C4-2B (cell line): Measurements from ENCODE around the gene BAHCC1.

ENCODE experiments used
- H3K27ac ChIP-seq: fragments of 450-650 bp; 2 replicates; pipeline ENCODE4 v1.5.1; 2017
- ZFX ChIP-seq: fragments of 450-650 bp; IDR thresholded peaks from 2 replicates; pipeline ENCODE4 v1.6.1; 2017
- TF ChIP-seq, protein P1 (sequence below): fragments of 450-650 bp; conservative IDR thresholded peaks from 2 replicates; pipeline ENCODE4 v1.5.1; 2017; ENCODE audit warnings: mild to moderate bottlenecking

The BAHCC1 gene

DNA sequence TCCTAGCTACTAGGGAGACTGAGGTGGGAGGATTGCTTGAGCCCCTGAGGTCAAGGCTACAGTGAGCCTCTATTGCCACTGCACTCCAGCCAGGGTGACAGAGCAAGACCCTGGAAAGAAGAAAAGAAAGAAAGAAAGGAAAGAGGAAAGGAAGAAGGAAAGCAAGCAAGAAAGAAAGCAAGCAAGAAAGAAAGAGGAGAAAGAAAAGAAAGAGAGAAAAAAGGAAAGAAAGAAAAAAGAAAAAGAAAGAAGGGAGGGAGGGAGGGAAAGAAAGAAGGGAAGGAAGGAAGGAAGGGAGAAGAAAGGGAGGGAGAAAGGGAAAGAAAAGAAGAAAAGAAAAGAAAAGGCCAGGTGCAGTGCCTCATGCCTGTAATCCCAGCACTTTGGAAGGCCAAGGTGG, 108.4 kb downstream of the BAHCC1 start:
- TF ChIP-seq, protein P1, sequence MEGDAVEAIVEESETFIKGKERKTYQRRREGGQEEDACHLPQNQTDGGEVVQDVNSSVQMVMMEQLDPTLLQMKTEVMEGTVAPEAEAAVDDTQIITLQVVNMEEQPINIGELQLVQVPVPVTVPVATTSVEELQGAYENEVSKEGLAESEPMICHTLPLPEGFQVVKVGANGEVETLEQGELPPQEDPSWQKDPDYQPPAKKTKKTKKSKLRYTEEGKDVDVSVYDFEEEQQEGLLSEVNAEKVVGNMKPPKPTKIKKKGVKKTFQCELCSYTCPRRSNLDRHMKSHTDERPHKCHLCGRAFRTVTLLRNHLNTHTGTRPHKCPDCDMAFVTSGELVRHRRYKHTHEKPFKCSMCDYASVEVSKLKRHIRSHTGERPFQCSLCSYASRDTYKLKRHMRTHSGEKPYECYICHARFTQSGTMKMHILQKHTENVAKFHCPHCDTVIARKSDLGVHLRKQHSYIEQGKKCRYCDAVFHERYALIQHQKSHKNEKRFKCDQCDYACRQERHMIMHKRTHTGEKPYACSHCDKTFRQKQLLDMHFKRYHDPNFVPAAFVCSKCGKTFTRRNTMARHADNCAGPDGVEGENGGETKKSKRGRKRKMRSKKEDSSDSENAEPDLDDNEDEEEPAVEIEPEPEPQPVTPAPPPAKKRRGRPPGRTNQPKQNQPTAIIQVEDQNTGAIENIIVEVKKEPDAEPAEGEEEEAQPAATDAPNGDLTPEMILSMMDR, result no peak
- TF ChIP-seq ZFX, result no peak

DNA sequence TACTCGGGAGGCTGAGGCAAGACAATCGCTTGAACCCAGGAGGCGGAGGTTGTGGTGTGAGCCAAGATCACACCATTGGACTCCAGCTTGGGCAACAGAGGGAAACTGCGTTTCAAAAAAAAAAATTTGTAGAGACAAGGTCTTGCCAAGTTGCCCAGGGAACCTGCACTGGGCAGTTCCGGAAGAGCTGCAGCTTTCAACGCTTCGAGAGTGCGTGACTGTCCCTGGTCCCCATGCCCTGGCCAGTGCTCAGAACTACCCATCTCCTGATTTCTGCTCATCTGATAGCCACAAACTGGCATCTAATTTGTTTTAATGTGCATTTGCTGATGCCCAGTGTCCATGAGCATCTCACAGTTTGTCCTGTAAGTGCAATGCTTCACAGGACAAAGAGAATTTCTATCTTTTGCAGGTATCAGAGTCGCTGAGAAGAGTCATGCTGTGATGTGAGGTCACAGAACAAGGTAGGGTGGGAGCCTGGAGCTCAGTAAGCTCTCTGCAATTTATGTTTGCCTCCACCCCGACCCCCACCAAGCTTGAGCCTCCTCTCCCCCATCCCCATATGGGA, 113.5 kb downstream of the BAHCC1 start:
- no peak for TF ChIP-seq ZFX
- TF ChIP-seq, protein P1, result no peak
- no peak overlapping the region for H3K27ac ChIP-seq

More for the DNA sequence above, 108.4 kb downstream of the BAHCC1 start:
- no peak overlapping the region for H3K27ac ChIP-seq

DNA sequence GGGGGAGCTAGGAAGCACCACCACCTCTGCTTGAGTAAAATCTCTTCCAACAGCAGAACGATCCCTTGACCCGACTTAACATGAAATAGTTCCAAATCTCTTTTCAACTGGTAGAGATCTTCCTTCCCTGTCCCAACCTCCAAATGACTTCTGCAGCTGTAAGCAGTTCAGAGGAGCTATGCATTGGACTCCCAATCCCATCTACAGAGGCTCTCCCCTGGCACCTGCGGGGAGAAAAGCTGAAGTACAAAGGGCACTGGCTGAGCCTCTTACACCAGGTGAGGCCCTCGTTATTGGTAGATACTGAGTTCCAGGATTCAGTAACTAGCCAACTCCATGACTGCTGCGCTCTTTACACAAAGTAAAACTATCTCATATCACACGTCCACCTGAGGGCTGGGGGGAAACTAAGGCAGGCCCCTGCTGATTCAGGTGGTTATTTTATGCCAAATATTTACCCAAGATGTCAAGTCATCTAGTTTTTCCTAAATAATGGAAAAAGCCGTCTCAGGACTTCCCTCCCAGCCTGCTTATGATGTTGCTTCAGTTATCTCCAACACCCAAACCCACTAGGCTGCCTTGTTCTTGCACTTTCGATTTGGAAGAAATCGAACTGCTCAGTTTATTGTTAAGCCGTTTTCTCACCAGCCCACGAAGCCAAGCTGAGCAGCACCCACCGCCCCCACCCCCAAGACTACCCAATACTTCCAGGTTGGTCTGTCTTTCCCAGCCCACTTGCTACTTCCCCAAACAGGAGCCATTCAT, 114.1 kb downstream of the BAHCC1 start:
- TF ChIP-seq, protein P1, result no peak
- TF ChIP-seq ZFX, result no peak
- H3K27ac ChIP-seq, result 0 out of 2 replicates have a peak overlapping the region, but pooled peaks have one; percentile 2

DNA sequence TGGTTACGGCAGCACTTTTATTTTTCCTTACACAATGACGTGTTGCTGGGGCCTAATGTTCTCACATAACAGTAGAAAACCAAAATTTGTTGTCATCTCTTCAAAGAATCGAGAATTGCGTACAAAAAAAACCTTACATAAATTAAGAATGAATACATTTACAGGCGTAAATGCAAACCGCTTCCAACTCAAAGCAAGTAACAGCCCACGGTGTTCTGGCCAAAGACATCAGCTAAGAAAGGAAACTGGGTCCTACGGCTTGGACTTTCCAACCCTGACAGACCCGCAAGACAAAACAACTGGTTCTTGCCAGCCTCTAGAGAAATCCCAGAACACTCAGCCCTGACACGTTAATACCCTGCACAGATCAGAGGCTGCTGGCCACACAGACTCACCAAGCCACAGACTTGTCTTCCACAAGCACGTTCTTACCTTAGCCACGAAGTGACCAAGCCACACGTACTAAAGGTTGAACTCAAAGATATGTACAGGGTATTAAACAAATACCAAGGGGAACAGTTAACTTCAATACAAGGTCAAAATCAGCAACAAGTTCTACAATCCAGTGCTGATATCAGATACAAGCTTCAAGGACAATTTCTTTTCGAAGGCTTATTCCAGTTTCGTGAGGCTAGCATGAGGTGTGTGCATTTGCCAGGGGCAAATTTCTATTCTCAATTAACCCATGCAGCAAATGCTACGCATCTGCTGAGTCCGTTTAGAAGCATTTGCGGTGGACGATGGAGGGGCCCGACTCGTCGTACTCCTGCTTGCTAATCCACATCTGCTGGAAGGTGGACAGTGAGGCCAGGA, 114.9 kb downstream of the BAHCC1 start:
- H3K27ac ChIP-seq, result no peak overlapping the region; the same call in 1 of the 2 replicates
- TF ChIP-seq ZFX, result no peak
- TF ChIP-seq, protein P1, result no peak

DNA sequence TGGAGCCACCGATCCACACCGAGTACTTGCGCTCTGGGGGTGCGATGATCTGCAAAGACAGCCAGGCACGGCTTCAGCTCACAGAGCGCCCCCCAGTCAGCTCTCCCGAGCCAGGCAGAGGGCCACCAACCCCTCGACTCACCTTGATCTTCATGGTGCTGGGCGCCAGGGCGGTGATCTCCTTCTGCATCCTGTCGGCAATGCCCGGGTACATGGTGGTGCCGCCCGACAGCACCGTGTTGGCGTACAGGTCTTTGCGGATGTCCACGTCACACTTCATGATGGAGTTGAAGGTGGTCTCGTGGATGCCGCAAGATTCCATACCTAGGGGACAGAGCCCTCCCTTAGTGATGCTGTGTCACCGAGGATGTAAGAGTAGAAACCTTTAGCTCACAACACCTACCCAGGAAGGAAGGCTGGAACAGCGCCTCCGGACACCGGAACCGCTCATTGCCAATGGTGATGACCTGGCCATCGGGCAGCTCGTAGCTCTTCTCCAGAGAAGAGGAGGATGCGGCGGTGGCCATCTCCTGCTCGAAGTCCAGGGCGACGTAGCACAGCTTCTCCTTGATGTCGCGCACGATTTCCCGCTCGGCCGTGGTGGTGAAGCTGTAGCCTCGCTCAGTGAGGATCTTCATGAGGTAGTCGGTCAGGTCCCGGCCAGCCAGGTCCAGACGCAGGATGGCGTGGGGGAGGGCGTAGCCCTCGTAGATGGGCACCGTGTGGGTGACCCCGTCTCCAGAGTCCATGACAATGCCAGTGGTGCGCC, 115.7 kb downstream of the BAHCC1 start:
- TF ChIP-seq, protein P1, result no peak
- no peak for TF ChIP-seq ZFX
- H3K27ac ChIP-seq, result peak overlapping the region; percentile 94

DNA sequence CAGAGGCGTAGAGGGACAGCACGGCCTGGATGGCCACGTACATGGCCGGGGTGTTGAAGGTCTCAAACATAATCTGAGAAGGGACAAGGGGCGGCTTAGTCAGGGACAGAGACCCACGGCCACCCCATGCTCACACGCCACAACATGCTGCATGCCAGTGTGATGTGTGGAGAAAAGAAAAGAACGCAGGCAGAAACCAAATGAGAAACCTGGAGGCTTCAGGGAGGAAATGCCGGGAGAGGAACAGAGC, 116.2 kb downstream of the BAHCC1 start:
- peak overlapping the region; percentile 94 for H3K27ac ChIP-seq
- TF ChIP-seq, protein P1, result no peak
- no peak for TF ChIP-seq ZFX
